H1 (cell line): ENCODE measurements around the gene FERMT2.

Experiments used
- CHD2 ChIP-seq: IDR thresholded peaks from 2 replicates; pipeline ENCODE4 v1.6.1; 2012; ENCODE audit warnings: low read length, improper control_type of control experiment
- EP300 ChIP-seq, 2 experiments: IDR thresholded peaks; 1 replicate in 1 of 2; 2 replicates in 1 of 2; pipeline ENCODE4 v1.6.1; 2011 to 2012; ENCODE audit warnings: low read depth in 2 of 2, low read length in 2 of 2, mild to moderate bottlenecking in 2 of 2, borderline replicate concordance in 1 of 2, inconsistent platforms in 1 of 2, moderate library complexity in 1 of 2
- POLR2A ChIP-seq, 2 experiments: IDR thresholded peaks; 1 replicate in 1 of 2; 2 replicates in 1 of 2; pipeline ENCODE4 v1.6.1; 2011; ENCODE audit warnings: low read depth in 2 of 2, low read length in 2 of 2, mild to moderate bottlenecking in 2 of 2; ENCODE audit errors: control extremely low read depth in 1 of 2
- POLR2AphosphoS5 ChIP-seq: IDR thresholded peaks from 2 replicates; pipeline ENCODE4 v1.6.1; 2011; ENCODE audit warnings: low read depth, low read length
- RFX5 ChIP-seq: IDR thresholded peaks from 2 replicates; pipeline ENCODE4 v1.6.1; 2011; ENCODE audit warnings: low read depth, low read length, improper control_type of control experiment, borderline replicate concordance
- ZNF274 ChIP-seq: IDR thresholded peaks from 2 replicates; pipeline ENCODE4 v1.7.0; 2012; ENCODE audit warnings: low read length, borderline replicate concordance; ENCODE audit errors: extremely low read depth
- TF ChIP-seq, protein P1 (sequence below): IDR thresholded peaks from 2 replicates; pipeline ENCODE4 v1.6.1; 2011; ENCODE audit warnings: low read length, improper control_type of control experiment
- TF ChIP-seq, protein P2 (sequence below), 3 experiments: IDR thresholded peaks; 1 replicate in 2 of 3; 2 replicates in 1 of 3; pipeline versions ENCODE4 v1.5.1 to v1.6.1; 2011; ENCODE audit warnings: low read length in 3 of 3, mild to moderate bottlenecking in 3 of 3, inconsistent platforms in 2 of 3, low read depth in 1 of 3, moderate library complexity in 1 of 3; ENCODE audit not compliant: insufficient read depth in 1 of 3; ENCODE audit errors: control extremely low read depth in 1 of 3

DNA sequence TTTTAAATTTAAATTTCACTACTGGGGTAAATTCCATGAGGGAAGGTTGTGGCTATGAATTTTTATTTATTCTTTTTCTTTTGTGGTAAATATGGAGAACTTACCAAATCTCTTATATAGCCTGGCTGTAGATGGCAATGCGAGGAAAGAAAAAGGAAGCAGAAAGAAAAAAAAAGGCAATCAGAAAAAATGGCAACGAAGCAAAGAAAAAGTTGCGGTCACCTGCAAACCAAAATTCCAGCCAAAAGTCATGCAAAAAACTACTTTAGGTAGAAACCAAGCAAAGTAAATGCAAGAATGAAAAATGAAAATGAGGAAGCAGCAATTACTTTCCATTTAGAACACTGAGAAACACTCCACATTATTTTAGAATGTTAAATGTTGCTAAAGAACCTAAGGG, 89.9 kb downstream of the FERMT2 start:
- TF ChIP-seq, protein P1, sequence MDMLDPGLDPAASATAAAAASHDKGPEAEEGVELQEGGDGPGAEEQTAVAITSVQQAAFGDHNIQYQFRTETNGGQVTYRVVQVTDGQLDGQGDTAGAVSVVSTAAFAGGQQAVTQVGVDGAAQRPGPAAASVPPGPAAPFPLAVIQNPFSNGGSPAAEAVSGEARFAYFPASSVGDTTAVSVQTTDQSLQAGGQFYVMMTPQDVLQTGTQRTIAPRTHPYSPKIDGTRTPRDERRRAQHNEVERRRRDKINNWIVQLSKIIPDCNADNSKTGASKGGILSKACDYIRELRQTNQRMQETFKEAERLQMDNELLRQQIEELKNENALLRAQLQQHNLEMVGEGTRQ, result no peak
- TF ChIP-seq, protein P2, sequence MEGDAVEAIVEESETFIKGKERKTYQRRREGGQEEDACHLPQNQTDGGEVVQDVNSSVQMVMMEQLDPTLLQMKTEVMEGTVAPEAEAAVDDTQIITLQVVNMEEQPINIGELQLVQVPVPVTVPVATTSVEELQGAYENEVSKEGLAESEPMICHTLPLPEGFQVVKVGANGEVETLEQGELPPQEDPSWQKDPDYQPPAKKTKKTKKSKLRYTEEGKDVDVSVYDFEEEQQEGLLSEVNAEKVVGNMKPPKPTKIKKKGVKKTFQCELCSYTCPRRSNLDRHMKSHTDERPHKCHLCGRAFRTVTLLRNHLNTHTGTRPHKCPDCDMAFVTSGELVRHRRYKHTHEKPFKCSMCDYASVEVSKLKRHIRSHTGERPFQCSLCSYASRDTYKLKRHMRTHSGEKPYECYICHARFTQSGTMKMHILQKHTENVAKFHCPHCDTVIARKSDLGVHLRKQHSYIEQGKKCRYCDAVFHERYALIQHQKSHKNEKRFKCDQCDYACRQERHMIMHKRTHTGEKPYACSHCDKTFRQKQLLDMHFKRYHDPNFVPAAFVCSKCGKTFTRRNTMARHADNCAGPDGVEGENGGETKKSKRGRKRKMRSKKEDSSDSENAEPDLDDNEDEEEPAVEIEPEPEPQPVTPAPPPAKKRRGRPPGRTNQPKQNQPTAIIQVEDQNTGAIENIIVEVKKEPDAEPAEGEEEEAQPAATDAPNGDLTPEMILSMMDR (IDR thresholded peaks at IDR 0.05; ENCODE audit: control extremely low read depth in 1 of 3, insufficient read depth in 1 of 3, low read depth in 1 of 3, low read length in 3 of 3), result no peak
- TF ChIP-seq CHD2, result no peak
- TF ChIP-seq EP300 (IDR thresholded peaks at IDR 0.05; ENCODE audit: borderline replicate concordance in 1 of 2, low read depth in 2 of 2, low read length in 2 of 2), result no peak
- no peak for TF ChIP-seq POLR2AphosphoS5
- no peak for TF ChIP-seq RFX5
- no peak for TF ChIP-seq ZNF274
- no peak for TF ChIP-seq POLR2A (IDR thresholded peaks at IDR 0.05; ENCODE audit: control extremely low read depth in 1 of 2, low read depth in 2 of 2, low read length in 2 of 2)
